Ureter (tissue), 1 donor: ENCODE measurements around the gene VPREB1. TPM values are rescaled to one million over a fixed set of nuclear protein-coding genes. Genes with fewer than 3 reads are reported as not detected.
"Not testable (repeated sequence)": the region's sequence is repeated elsewhere in the genome, so short reads cannot be mapped to it uniquely, and the experiment has no call there.

ENCODE experiments used
- DNase-seq: peaks from one replicate; pipeline ENCODE4 v3.0.0-alpha.2; 2020; ENCODE audit warnings: low spot score
- total RNA-seq: library from RNA; stranded (reverse); gene quantifications from one replicate; pipeline ENCODE4 v1.2.4, GENCODE V29; 2023
- donor health status: DM: yes; HTN: yes; CAD: no.

VPREB1 gene
- total RNA-seq, 1 donor from 2014 or later, result not detected

DNA sequence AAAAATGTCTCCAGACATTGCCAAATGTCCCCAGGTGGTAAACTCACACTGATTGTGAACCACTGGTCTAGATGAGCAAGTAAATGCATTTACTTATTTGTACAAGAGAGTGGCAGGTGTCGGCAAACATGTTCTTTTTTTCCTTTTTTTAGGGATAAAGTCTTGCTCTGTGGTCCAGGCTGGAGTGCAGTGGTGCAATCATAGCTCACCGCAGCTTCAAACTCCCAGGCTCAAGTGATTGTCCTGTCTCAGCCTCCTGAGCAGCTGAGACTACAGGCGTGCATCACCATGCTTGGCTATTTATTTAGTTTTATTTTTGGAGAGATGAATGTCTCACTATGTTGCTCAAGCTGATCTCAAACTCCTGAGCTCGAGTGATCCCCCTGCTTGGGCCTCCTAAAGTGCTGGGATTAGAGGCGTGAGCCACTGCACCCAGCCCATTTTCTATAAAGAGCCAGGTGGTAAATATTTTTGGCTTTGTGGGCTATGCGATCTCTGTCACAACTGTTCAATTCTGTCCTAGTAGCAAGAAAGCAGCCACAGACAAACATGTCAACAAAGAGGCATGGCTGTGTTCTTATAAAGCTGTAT is 1.4 kb downstream of the VPREB1 start:
- no peak for DNase-seq

DNA sequence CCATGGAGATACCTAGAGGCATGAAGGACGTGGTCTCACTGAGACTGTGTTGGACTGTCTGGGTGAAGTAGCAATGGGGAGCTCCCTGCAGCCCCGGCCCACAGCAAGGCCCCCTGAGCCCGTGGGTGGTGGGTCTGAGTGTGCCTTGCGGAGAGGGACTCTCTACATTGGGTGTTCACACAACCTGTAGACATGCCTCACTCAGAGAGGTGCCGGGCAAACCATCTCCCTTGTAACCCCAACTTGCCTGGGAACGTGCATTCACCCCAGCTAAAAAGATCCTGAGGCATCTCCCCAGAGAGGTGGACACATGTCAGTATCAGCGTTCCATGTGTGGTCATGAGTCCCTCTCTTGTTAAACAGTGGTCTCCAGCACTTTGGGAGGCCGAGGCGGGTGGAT is 2.1 kb downstream of the VPREB1 start:
- no peak for DNase-seq

DNA sequence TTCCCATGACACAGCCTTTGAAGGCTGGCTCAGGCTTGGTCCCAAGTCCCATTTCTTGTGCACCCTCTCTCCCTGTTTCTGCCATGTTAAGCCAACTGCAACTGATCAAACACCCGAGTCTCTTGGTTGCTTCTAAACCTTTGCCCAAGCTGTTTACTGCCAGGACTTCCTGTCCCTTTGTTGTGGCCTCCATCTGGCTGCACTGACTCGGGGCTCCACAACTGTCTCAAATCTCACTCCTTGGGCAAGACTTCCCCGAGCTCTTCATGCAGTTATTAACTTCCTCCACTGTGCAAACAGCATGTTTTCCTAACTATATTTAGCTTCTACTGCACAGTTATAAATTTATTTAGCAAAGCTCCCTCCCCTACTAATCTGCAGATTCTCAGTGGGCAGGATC is 4.3 kb downstream of the VPREB1 start:
- DNase-seq, result no peak

DNA sequence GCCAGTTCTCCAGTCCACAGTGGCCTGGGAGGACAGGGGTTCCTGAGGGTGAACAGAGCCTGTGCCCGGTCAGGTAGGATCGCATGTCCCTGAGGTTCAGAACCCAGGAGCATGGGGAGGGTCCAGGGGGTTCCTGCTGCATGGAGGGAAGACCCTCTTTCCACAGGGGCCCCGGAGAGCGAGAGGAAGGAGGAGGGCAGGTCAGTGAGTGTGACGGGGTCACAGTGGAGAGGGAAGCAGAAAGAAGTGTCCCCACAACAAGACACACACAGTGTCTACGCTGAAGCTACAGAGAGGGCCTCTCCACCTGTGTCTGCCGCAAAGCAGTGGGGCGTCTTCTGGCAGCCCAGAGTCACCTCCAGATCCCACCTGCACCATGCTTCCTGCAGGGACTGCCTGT is 6.1 kb downstream of the VPREB1 start:
- DNase-seq, result not testable (repeated sequence)

DNA sequence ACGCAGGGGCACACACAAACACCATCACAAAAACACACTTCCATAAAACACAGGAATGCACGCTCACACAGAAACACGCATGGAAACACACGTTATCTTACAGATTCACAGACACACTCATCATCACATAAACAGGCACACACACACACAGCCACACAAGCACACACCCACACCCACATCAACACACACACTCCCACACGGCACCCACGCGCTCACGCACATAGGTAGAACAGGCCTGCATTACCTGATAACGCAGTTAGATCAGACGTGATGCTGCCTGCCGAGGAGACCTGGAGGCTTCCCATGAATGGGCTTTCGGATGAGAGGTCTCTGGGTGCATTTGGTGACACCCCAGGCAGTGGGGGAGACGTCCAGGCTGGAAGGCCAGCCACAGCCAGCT is 11.5 kb downstream of the VPREB1 start:
- DNase-seq, result not testable (repeated sequence)

DNA sequence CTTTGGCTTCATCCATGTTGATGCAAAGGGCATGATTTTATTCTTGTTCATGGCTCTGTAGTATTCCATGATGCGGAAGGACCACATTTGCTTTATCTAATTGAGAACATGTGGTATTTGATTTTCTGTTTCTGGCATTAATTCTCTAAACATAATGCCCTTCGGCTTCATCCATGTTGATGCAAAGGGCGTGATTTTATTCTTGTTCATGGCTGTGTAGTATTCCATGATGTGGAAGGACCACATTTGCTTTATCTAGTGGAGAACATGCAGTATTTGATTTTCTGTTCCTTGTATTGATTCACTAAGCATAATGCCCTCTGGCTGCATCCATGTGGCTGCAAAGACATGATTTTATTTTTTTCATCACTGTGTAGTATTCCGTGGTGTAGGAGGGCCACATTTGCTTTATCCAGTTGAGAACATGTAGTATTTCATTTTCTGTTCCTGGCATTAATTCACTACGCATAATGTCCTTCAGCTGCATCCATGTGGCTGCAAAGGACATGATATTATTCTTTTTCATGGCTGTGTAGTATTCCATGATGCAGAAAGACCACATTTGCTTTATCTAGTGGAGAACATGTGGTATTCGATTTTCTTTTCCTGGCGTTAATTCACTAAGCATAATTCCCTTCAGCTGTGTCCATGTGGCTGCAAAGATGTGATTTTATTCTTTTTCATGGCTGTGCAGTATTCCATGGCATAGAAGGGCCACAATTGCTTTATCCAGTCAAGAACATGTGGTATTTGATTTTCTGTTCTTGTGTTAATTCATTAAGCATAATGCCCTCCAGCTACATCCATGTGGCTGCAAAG is 14.2 kb downstream of the VPREB1 start:
- DNase-seq, result not testable (repeated sequence)

DNA sequence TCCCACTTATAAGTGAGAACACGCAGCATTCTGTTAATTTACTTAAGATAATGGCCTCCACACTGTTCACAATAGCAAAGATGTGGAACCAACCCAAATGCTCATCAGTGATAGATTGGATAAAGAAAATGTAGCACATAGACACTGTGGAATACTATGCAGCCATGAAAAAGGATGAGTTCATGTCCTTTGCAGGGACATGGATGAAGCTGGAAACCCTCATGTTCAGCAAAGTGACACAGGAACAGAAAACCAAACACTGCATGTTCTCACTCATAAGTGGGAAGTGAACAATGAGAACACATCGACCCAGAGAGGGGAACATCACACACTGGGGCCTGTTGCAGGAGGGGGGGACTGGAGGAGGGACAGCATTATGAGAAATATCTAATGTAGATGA is 15.6 kb downstream of the VPREB1 start:
- not testable (repeated sequence) for DNase-seq

DNA sequence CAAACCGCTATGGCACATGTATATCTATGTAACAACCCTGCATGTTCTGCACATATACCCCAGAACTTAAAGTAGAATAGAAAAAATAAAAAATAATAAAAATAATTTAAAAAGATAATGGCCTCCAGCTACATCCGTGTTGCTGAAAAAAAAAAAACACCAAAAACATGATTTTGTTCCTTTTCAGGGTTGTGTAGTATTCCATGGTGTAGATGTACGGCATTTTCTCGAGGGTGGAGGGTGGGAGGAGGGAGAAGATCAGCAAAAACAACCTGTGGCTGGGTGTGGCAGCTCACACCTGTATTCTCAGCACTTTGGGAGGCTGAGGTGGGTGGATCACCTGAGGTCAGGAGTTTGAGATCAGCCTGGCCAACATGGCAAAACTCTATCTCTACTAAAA is 16.0 kb downstream of the VPREB1 start:
- DNase-seq, result not testable (repeated sequence)

DNA sequence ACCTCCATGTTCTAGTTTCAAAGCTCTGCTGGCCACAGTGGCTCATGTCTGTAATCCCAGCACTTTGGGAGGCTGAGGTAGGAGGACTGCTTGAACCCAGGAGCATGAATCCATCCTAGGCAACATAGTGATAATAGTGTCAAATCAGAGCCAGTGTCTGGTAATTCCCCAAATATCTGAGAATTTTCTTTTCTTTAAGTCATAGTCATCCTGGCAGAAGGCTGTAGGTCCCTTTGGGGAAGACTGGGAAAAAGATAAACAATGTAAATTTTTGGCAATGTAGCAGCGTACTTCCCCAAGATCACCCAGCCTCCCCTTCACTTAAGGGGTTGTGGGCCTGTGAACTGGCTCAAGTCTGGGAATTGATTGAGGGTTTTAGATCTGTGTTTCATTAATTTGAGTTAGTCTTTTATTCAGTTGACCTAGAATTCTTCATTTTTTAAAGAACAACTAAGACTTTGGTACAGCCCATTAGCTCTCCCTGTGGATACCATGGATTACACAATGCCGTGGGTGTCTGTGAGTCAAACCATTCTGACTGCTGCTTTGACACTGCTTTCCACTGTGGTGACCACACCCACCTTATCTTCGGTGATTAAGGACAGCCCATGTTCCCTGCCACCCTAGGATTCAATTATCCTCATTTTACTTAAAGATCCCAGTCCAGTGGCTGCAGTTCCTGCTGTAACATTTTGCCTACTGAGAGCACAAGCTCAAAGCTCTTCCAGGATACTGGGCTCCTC is 17.9 kb downstream of the VPREB1 start:
- DNase-seq, result not testable (repeated sequence)

DNA sequence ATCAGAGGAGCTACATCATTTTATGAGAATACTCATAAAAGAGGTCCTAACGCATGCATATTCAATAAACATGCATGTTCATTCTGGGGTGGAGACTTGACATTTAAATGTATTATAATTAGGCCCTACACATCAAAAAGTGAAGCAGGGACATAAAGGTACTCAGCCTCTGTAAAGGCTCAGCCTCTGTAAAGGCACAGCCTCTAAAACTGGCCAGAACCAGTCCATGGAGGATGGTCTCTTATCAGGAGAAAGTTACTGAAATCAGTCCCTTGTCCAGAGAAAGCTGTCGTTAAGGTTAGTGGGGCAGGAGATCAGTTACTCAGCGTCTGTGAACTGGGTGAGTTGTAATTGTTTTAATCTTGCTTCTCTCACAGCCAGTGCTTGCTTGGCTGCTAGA is 19.2 kb downstream of the VPREB1 start:
- DNase-seq, result not testable (repeated sequence)

DNA sequence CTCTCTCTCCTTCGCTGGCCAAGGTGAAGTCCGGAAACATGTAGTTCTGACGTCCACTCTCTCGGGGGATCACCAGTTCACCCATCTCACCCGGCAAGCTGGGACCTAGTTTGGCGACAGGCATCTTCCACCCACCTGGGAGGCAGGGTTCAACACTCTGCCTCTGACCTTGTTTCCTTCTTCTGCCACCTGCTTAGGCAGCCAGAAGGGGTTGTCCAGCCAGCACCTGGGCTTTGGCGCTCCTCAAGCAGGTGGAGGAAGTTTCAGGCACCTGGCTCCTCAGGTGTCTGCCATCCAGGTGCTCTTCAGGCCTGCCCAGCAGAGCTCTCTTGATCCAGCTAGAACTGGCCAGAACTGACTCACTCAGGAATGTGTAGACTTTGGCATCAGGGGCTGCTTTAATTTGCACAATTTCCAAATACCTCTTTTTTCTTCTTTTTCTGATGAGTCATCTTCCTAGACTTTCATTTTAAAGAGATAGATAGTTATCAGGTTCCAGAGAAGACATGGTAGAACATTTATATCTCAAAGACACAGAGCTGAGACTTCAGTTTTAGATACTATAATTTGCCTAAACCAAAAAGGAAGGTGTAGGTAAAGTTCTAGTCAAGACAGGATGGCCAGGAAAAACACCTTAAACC is 25.6 kb downstream of the VPREB1 start:
- not testable (repeated sequence) for DNase-seq

DNA sequence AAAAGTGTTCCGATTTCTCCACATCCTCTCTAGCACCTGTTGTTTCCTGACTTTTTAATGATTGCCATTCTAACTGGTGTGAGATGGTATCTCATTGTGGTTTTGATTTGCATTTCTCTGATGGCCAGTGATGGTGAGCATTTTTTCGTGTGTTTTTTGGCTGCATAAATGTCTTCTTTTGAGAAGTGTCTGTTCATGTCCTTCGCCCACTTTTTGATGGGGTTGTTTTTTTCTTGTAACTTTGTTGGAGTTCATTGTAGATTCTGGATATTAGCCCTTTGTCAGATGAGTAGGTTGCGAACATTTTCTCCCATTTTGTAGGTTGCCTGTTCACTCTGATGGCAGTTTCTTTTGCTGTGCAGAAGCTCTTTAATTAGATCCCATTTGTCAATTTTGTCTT is 32.8 kb downstream of the VPREB1 start:
- not testable (repeated sequence) for DNase-seq

DNA sequence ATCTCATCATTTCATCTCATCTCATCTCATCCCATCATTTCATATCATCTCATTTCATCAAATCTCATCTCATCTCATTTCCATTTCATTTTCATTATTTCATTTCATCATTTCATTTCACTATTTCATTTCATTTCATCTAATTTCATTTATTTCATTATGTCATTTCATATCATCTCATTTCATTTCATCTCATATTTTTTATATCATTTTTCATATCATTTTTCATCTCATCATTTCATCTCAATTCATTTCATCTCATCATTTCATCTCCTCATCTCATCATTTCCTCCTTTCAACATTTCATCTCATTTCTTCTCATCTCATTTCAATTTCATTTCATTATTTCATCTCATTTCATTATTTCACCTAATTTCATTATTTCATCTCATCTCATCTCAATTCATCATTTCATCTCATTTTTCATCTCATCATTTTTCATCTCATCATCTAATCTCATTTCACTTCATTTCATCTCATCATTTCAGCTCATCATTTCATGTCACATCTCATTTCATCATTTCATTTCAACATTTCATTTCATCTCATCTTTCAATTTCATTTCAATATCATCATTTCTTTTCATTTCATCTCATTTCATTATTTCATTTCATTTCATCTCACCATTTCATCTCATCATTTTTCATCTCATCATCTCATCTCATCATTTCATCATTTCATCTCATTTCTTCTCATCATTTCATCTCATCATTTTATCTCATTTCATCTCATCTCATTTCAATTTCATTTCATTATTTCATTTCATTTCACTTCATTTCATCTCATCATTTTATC is 40.6 kb downstream of the VPREB1 start:
- not testable (repeated sequence) for DNase-seq

DNA sequence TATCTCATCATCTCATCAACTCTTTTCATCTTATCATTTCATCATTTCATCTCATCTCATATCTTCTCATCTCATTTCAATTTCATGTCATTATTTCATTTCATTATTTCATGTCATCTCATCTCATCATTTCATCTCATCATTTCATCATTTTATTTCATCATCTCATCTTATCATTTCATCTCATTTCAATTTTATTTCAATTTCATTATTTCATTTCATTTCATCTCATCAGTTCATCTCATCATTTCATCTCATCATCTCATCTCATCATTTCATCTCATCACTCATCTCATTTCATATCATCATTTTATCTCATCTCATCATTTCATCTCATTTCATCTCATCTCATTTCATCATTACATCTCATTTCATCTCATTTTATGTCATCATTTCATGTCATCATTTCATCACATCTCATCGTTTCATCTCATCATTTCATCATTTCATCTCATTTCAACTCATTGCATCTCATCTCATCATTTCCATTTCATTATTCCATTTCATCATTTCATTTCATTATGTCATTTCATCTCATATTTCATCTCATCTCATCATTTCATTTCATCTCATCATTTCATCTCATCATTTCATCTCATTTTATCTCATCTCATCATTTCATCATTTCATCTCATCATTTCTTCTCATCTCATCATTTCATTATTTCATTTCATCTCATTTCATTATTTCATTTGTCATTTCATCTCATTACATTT is 42.0 kb downstream of the VPREB1 start:
- not testable (repeated sequence) for DNase-seq

DNA sequence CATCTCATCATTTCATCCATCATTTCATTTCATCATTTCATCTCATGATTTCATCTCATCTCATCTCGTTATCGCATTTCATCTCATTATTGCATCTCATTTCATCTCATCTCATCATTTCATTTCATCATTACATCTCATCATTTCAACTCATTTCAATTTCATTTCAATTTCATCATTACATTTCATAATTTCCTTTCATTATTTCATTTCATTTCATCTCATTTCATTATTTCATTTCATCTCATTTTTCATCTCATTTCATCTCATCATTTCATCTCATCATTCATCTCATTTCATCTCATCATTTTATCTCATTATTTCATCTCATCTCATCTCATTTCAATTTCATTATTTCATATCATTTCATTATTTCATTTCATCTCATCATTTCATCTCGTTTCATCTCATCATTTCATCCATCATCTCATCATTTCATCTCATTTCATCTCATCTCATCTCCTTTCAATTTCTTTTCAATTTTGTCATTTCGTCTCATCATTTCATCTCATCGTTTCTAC is 42.6 kb downstream of the VPREB1 start:
- DNase-seq, result not testable (repeated sequence)

DNA sequence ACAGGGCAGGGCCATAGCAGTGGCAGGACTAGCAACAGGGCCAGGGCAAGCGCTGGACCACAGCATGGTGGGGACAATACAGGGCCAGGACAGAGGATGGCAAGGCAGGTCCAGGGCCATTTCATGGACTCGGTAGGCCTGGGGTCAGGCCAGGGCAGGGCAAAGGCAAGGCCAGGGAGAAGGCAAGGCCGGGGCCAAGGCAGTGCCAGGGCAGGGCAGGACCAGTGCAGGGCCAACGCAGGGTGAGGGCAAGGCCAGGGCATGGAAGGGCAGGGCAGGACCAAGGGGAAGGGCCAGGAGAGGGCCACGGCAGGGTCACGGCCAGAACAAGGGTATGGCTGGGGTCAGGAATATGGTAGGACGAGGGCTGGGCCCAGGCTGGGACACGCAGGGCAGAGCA is 45.1 kb downstream of the VPREB1 start:
- DNase-seq, result not testable (repeated sequence)

DNA sequence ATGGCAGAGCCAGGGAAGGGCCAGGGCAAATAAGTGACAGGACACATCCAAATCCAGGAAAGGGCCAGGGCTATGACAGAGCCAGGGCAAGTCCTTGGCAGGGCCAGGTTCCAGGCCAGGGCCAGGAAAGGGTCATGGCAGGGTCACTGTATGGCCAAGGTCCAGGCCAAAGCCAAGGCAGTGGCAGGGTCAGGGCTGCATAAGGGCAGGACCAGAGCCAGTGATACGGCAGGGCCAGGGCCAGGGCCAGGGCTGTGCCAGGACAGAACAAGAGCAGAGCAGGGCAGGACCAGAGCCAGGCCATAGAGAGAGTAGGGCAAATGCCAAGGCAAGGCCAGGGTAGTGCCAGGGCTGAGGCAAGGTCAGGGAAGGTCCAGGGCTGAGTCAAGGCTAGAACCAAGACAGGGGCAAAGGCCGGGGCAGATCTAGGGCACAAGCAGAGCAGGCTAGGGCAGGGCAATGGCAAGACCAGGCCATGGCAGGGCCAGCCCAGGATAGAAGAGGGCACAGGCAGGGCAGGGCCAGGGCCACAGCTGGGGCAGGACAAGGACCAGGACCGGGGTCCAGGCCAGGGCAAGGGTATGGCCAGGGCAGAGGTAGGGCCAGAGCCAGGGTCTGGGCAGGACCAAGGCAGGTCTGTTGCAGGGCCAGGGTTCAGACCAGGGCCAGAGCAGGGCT is 46.7 kb downstream of the VPREB1 start:
- not testable (repeated sequence) for DNase-seq

DNA sequence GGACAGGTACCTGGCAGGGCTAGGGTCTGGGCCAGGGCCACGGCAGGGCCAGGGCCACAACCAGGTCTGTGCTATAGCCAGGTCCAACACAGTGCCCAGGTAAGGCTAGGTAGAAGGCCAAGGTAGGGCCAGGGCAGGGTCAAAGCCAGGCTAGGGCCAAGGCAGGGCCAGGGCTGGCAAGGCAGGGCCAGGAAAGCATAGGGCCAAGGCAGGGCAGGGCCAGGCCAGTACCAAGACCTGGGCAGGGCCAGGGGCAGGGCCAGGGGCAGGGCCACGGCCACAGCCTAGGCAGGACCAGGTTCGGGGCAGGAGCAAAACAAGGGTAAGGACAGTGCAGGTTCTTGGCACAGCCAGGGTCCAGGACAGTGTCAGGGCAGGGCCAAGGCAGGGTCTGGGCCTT is 48.1 kb downstream of the VPREB1 start:
- DNase-seq, result not testable (repeated sequence)

DNA sequence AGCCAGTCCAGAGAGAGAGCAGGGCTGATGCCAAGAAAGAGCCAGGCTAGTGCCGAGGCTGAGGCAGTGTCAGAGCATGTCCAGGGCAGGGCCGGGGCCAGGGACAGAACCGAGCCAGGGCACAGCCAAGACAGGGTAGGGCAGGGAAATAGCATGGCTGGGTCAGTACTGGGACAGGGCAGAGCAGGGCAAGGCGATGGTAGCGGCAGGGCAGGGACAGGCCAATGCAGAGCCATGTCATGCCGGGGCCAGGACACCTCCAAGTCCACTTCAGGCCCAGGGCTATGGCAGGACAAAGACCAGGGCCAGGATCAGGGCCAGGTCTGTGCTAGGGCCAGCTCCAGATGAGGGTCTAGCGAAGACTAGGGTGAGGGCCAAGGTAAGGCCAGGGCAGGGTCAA is 48.9 kb downstream of the VPREB1 start:
- not testable (repeated sequence) for DNase-seq

DNA sequence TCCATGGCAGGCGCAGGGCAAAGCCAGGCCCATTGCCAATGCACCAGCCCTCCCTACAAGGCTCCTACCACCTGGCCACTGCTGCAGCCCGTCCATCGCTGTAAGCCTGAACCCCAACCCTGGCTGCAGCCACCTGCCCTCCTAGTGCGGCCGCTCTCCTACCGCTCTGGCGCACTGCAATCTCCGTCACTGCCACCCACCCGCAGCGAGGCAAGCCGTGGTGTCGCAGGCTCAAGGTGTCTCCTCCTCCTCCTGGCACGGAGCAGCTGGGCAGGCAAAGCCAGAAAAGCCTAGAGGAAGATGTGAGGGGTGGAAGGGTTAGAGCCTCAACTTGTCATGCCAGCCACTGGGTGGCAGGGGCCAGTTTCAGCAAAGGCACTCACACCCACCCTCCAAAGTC is 50.1 kb downstream of the VPREB1 start:
- DNase-seq, result not testable (repeated sequence)
